Subcutaneous abdominal adipose tissue (tissue), 5 donors: ENCODE measurements around the gene GRAMD4.

Experiments
- H3K27ac ChIP-seq: one replicate; pipeline ENCODE4 v1.7.0; 2013; ENCODE audit warnings: low read depth, mild to moderate bottlenecking, inconsistent platforms, low read length, moderate library complexity
- H3K27me3 ChIP-seq, 5 donors: one replicate each; pipeline ENCODE4 v1.7.0; 2013; ENCODE audit warnings: low read length in 5 of 5, inconsistent platforms in 1 of 5; ENCODE audit not compliant: control insufficient read depth in 5 of 5, insufficient read depth in 4 of 5
- H3K36me3 ChIP-seq, 5 donors: one replicate each; pipeline ENCODE4 v1.7.0; 2013; ENCODE audit warnings: low read length in 5 of 5; ENCODE audit not compliant: control insufficient read depth in 5 of 5, insufficient read depth in 5 of 5
- H3K4me1 ChIP-seq, 5 donors: one replicate each; pipeline ENCODE4 v1.7.0; 2013; ENCODE audit warnings: low read length in 5 of 5, mild to moderate bottlenecking in 3 of 5, moderate library complexity in 1 of 5; ENCODE audit not compliant: control insufficient read depth in 5 of 5, insufficient read depth in 5 of 5
- H3K4me3 ChIP-seq, 5 donors: one replicate each; pipeline ENCODE4 v1.7.0; 2013; ENCODE audit warnings: low read length in 5 of 5, low read depth in 1 of 5
- H3K9ac ChIP-seq, 5 donors: one replicate each; pipeline ENCODE4 v1.7.0; 2013; ENCODE audit warnings: low read length in 5 of 5, mild to moderate bottlenecking in 4 of 5, moderate library complexity in 3 of 5
- H3K9me3 ChIP-seq, 5 donors: one replicate each; pipeline ENCODE4 v1.7.0; 2013; ENCODE audit warnings: low read length in 5 of 5; ENCODE audit not compliant: control insufficient read depth in 5 of 5
- donor health status: healthy.
- donor health status: healthy.
- donor health status: healthy.
- donor health status: healthy.
- donor health status: healthy.

The GRAMD4 gene

DNA sequence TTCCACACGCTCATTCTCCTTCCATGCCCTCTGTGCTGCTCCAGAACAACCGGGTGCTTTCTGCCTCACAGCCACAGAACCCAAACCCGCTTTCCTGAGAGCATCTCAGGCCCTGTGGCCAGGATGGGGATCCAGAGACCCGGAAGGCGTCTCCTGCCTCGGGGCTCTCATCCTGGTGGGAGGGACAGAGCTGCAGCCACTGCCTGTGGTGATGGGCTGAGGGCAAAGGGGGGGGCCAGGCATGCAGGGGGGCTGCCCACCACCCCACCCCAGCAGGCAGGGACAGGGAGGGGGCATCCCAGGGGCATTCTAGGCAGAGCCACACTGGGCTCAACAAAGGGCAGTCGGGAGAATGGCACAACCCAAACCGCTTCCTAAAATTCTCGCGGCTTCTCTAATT lies 76.4 kb downstream of the GRAMD4 start:
- Histone ChIP-seq H3K4me1 (no peaks in the 10 kb centered on the region), H3K9ac (no peak overlapping the region), H3K9me3 (no peaks in the 10 kb centered on the region), H3K36me3 (peaks cover 0 to 92% (median 77%) of the 10 kb centered on the region in 5 donors), H3K4me3 (no peak overlapping the region), H3K27me3 (no peaks in the 10 kb centered on the region), H3K27ac (no peak overlapping the region)

GRCh38 chr22:46697811-46698515 lies 77.8 kb downstream of the GRAMD4 start:
- H3K27me3 ChIP-seq, result no peaks in the 10 kb centered on the region
- H3K36me3 ChIP-seq, result peaks cover 0 to 94% (median 80%) of the 10 kb centered on the region in 5 donors
- no peaks in the 10 kb centered on the region for H3K9me3 ChIP-seq

DNA sequence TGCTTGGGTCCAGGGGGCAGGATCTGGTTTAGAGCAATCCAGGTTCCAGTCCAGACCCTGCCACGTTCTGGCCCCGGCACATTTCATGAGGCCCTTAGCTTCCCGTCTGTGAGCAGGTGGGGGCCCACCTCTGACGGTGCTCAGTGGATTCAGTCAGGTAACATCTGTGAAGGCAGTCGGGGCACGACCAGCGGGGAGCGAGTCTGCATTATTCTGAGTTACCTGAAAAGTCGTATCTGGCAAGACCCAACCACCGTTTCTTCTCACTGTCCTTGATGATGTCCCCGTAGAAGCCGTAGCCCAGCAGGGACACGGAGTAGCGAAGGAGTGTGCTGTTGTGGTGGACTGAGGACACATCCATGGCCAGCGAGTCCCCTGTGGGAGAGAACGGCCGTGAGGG lies 78.9 kb downstream of the GRAMD4 start:
- Histone ChIP-seq H3K9me3 (no peaks in the 10 kb centered on the region), H3K27me3 (no peaks in the 10 kb centered on the region), H3K4me3 (no peak overlapping the region), H3K9ac (no peak overlapping the region), H3K27ac (no peak overlapping the region), H3K36me3 (peaks cover 0 to 91% (median 82%) of the 10 kb centered on the region in 5 donors), H3K4me1 (no peaks in the 10 kb centered on the region)

More at GRCh38 chr22:46697811-46698515, 77.8 kb downstream of the GRAMD4 start:
- Histone ChIP-seq H3K27ac (no peak overlapping the region), H3K4me3 (no peak overlapping the region), H3K9ac (no peak overlapping the region), H3K4me1 (no peaks in the 10 kb centered on the region)

GRCh38 chr22:46701262-46701661 lies 81.1 kb downstream of the GRAMD4 start:
- H3K4me1 ChIP-seq, result no peaks in the 10 kb centered on the region
- no peak overlapping the region for H3K9ac ChIP-seq
- peaks cover 0 to 87% (median 76%) of the 10 kb centered on the region in 5 donors for H3K36me3 ChIP-seq
- no peaks in the 10 kb centered on the region for H3K9me3 ChIP-seq
- no peaks in the 10 kb centered on the region for H3K27me3 ChIP-seq
- H3K4me3 ChIP-seq, result no peak overlapping the region
- no peak overlapping the region for H3K27ac ChIP-seq

GRCh38 chr22:46703171-46703995 lies 83.2 kb downstream of the GRAMD4 start:
- H3K27ac ChIP-seq, result no peak overlapping the region
- peaks cover 2 to 91% (median 81%) of the 10 kb centered on the region in 5 donors for H3K36me3 ChIP-seq
- no peaks in the 10 kb centered on the region for H3K9me3 ChIP-seq
- H3K9ac ChIP-seq, result no peak overlapping the region
- no peak overlapping the region for H3K4me3 ChIP-seq
- H3K27me3 ChIP-seq, result no peaks in the 10 kb centered on the region
- H3K4me1 ChIP-seq, result no peaks in the 10 kb centered on the region

DNA sequence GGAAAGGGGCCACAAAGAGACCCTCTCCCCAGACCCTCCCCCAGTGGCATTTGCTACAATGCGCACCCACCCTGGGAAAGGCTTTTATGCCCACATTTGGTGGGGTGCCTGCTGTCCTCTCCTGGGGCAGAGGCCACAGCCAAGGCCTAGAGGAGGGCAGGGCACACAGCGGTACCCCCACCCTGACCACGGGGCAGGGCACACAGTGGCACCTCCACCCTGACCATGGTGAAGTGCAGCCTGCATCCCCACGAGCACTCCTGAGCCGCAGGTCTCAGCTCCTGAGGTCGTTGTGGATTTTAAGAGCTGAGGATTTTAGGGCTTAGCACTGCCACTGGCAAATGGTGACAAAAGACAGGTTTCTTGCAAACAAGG lies 83.8 kb downstream of the GRAMD4 start:
- no peaks in the 10 kb centered on the region for H3K27me3 ChIP-seq
- H3K27ac ChIP-seq, result no peak overlapping the region
- peaks cover 2 to 91% (median 83%) of the 10 kb centered on the region in 5 donors for H3K36me3 ChIP-seq
- no peak overlapping the region for H3K9ac ChIP-seq
- no peak overlapping the region for H3K4me3 ChIP-seq
- no peaks in the 10 kb centered on the region for H3K9me3 ChIP-seq
- no peaks in the 10 kb centered on the region for H3K4me1 ChIP-seq

- no peak overlapping the region for H3K9ac ChIP-seq
- no peaks in the 10 kb centered on the region for H3K27me3 ChIP-seq
- no peak overlapping the region for H3K27ac ChIP-seq
- no peaks in the 10 kb centered on the region for H3K9me3 ChIP-seq
- H3K4me1 ChIP-seq, result no peaks in the 10 kb centered on the region
- H3K4me3 ChIP-seq, result no peak overlapping the region
- H3K36me3 ChIP-seq, result peaks cover 5 to 90% (median 81%) of the 10 kb centered on the region in 5 donors
Measured at GRCh38 chr22:46706060-46706459, 85.9 kb downstream of the GRAMD4 start.

DNA sequence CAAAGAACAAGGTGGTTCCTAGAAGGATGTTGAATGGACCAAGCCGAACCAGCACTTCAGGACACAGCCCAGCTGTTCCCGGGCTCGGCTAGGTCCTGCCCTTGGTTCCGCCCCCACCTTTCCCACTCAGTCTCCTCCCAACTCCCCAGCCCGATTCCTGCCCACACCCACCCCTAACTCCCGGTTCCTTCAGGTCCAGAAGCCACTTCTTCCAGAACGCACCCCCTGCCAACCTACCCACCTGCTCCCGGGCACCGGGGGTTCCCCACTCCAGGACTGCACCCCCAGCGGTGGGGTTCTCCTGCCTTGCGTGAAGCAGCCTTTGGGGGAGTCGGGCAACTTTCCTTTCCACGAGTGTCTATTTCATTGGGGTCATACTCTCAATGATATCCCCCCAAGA lies 87.1 kb downstream of the GRAMD4 start:
- no peaks in the 10 kb centered on the region for H3K9me3 ChIP-seq
- no peak overlapping the region for H3K27ac ChIP-seq

GRCh38 chr22:46707827-46708570 lies 87.8 kb downstream of the GRAMD4 start:
- Histone ChIP-seq H3K36me3 (peaks cover 7 to 89% (median 80%) of the 10 kb centered on the region in 5 donors), H3K27ac (no peak overlapping the region), H3K9ac (no peak overlapping the region), H3K9me3 (no peaks in the 10 kb centered on the region), H3K27me3 (no peaks in the 10 kb centered on the region), H3K4me1 (no peaks in the 10 kb centered on the region), H3K4me3 (no peak overlapping the region)

More for the DNA sequence above, 87.1 kb downstream of the GRAMD4 start:
- Histone ChIP-seq H3K9ac (no peak overlapping the region), H3K4me1 (no peaks in the 10 kb centered on the region), H3K27me3 (no peaks in the 10 kb centered on the region), H3K4me3 (no peak overlapping the region), H3K36me3 (peaks cover 7 to 93% (median 84%) of the 10 kb centered on the region in 5 donors)
